NCI-H146 (cell line): ENCODE measurements around the gene ANKLE2.
"Not testable (repeated sequence)": the region's sequence is repeated elsewhere in the genome, so short reads cannot be mapped to it uniquely, and the experiment has no call there.

Experiments
- DNase-seq: peaks from one replicate; lab custom pipeline; 2025; lab: John Stamatoyannopoulos, UW

Gene ANKLE2

GRCh38 chr12:132761032-132761920, at the start of gene ANKLE2:
Gene ANKLE2, minus strand, starts transcription at chr12:132761832. Its CDS starts 34 bp downstream, at chr12:132761798.
- peak; percentile 49 for DNase-seq

- not testable (repeated sequence) for DNase-seq
Measured at GRCh38 chr12:132809391-132809790, 47.8 kb upstream of the ANKLE2 start.

- DNase-seq = no peak
Measured at GRCh38 chr12:132807295-132808092, 45.9 kb upstream of the ANKLE2 start.

- DNase-seq = no peak
Measured at GRCh38 chr12:132806857-132807256, 45.2 kb upstream of the ANKLE2 start.

- DNase-seq = no peak
Measured at GRCh38 chr12:132804426-132804861, 42.8 kb upstream of the ANKLE2 start.

- DNase-seq = no peak
Measured at GRCh38 chr12:132803888-132804287, 42.3 kb upstream of the ANKLE2 start.

- no peak for DNase-seq
Measured at GRCh38 chr12:132803125-132803524, 41.5 kb upstream of the ANKLE2 start.

GRCh38 chr12:132801741-132802140, 40.1 kb upstream of the ANKLE2 start:
- DNase-seq = no peak

GRCh38 chr12:132798836-132799235, 37.2 kb upstream of the ANKLE2 start:
- no peak for DNase-seq

GRCh38 chr12:132797820-132798570, 36.4 kb upstream of the ANKLE2 start:
- DNase-seq = no peak

GRCh38 chr12:132795847-132796246, 34.2 kb upstream of the ANKLE2 start:
- no peak for DNase-seq

- DNase-seq = not testable (repeated sequence)
Measured at GRCh38 chr12:132791940-132792339, 30.3 kb upstream of the ANKLE2 start.

GRCh38 chr12:132789099-132789471, 27.5 kb upstream of the ANKLE2 start:
- DNase-seq = no peak

GRCh38 chr12:132788375-132789098, 26.9 kb upstream of the ANKLE2 start:
- DNase-seq = no peak

- DNase-seq = no peak
Measured at GRCh38 chr12:132787877-132788276, 26.2 kb upstream of the ANKLE2 start.

- DNase-seq = no peak
Measured at GRCh38 chr12:132786192-132786591, 24.6 kb upstream of the ANKLE2 start.

- DNase-seq = no peak
Measured at GRCh38 chr12:132784580-132784979, 22.9 kb upstream of the ANKLE2 start.

GRCh38 chr12:132783917-132784531, 22.4 kb upstream of the ANKLE2 start:
- DNase-seq = no peak

GRCh38 chr12:132781938-132782337, 20.3 kb upstream of the ANKLE2 start:
- no peak for DNase-seq

GRCh38 chr12:132779781-132780353, 18.2 kb upstream of the ANKLE2 start:
- no peak for DNase-seq

GRCh38 chr12:132777614-132778013, 16.0 kb upstream of the ANKLE2 start:
- DNase-seq = no peak
